NCI-H2196 (cell line): ENCODE data around the gene WDFY4.

ENCODE experiments used
- DNase-seq: peaks from one replicate; lab custom pipeline; 2025; ENCODE audit not compliant: unreplicated experiment; lab: John Stamatoyannopoulos, UW

WDFY4 gene

DNA sequence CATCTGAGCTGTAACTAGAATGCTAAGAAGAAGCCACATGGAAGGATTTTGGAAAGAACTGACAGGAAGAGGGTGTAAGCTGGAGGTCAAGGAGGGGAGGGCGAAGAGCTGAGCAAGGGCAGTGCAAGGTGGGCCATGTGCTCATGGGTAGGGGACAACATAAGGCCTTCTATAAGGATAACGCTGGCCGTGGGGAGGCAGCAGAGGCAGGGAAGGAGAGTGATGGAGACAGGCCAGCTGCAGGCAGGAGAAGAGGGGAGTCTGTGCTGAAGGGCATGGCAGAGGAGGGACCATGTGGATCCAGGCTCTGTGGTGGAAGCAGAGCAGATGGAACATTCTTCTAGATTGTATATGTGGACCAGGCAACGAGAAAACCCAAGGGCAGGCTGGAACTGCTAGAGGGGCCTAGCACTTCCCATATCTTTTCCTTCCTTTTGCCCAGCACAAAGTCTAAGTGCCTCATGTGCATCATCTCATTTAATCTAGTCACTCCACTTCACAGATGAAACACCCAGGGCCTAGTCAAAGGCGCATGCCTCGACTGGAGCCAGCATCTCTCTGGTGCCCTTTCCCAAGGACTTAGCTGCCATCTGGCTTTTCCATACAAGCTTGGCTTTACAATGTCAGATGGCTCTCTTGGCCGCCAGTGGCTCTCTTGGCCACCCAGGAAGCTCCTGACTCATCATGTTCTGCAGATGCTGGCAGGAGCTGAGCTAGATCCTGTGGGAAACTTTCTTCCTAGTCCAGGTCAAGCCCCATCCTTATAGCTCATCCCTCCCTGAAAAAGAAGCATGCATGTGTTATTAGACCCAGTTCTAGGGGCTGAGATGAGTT, 248.4 kb downstream of the WDFY4 start:
- no peak for DNase-seq

DNA sequence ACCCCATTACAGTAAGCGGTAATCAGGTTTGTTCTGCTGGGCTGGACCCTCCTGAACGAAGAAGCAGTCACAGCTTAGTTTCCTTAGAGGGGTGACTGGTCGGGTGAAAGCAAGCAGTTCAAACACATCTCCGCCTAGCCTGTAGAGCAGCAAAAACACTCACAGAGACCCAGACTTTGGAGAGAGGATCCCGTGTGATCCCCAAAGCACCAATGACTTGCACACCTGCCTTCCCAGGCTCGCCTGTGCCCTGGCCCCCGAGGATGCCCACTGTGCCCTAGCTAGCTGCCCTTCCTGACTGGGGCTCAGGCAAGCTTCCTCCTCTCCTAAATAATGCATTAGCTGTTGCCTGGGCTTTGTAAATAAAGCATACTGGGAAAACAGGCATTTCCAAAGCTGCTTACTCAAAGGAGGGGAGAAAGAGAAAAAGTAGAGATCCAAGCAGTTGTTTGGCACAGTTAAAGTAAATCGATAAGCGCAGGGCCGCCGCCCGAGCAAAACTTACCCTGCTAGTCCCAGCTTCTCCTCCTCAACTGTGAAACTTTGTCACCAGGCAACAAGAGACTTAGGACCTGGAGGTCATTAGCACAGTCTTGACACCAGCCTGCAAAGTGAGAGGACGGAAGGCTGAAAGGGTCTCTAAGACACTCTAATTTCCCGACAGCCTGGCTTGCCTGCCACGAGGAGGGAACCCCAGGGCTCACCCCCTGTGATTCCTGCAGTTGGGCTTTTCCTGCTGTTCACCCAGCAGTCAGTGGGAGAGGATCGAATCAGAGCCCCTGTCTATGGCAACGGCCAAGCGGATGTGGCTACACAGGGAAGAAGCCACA, 250.2 kb downstream of the WDFY4 start:
- no peak for DNase-seq

DNA sequence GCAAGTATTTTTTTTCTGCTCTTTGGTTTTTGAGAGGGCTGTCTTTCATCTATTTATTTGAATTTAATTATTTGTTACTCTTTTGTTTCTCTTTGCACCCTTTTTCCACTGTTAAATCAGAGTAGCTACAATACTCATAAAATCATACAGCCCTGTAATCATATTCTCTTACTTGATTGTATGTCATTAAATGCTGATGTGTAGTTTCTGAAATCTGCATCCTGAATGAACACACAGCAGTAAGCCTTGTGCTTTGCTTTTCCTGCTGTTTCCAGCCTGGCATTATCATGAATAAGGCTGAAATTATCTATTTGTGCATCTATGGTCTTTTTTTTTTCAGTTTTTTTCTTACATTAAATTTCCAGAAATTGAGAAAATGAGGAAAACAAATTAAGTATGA, 250.9 kb downstream of the WDFY4 start:
- no peak for DNase-seq

GRCh38 chr10:48937796-48938195, 253.1 kb downstream of the WDFY4 start:
- no peak for DNase-seq

DNA sequence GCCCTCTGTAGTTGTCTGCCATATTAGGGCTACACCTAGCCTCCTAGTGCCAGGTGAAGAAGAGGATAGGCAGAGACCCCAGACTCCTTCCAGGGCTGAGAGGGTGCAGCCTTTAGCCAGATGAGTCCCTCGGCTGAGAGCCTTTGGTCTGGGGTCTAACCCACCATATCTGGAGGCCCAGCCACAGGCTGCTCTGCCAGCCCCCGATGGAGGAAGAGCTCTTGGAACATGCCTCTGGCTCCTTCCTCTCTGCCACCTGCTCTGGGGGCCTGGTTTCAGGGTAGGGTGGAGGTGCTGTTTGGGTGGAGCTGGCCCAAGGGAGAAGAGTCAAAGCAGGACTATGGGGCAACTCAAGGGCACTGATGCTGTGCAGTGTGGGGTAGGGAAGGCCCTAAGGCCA, 253.6 kb downstream of the WDFY4 start:
- DNase-seq: no peak

- no peak for DNase-seq
These were observed 254.4 kb downstream of the WDFY4 start for GRCh38 chr10:48938990-48939536.

DNA sequence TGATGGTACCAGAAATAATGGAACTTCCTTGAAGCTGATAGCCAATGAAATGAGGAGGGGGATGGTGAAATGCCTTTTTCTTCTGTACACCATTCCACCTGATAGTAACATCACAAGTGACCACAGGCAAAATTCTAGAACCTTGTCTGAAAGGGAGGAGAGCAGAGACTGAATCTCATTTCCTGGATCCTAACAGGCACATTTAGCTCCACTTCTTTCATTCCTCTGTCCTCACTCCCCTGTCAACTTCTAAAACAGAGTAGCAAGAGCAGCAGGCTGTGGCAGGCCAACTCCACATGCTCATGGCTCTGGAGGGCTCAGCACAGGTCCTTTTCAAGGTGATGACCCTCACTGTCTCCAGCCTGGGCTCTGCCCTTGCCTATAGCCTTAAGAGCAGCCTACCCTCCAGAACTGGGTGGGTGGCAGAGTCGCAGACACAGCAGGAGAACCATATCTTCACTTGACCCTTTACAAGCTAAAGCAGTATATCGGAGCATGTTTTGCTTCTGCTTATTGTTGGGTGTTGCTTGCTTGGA, 255.2 kb downstream of the WDFY4 start, which contains the start of gene LRRC18:
LRRC18 (minus strand) TSS at position 51 of the 536 bp plus-strand sequence. CDS start 25,685 bp downstream, outside the sequence.
- no peak for DNase-seq

- no peak for DNase-seq
These were observed 255.7 kb downstream of the WDFY4 start for GRCh38 chr10:48940372-48940771.

GRCh38 chr10:48940958-48941357, 256.3 kb downstream of the WDFY4 start:
- no peak for DNase-seq

GRCh38 chr10:48941427-48942075, 256.9 kb downstream of the WDFY4 start:
- no peak for DNase-seq

DNA sequence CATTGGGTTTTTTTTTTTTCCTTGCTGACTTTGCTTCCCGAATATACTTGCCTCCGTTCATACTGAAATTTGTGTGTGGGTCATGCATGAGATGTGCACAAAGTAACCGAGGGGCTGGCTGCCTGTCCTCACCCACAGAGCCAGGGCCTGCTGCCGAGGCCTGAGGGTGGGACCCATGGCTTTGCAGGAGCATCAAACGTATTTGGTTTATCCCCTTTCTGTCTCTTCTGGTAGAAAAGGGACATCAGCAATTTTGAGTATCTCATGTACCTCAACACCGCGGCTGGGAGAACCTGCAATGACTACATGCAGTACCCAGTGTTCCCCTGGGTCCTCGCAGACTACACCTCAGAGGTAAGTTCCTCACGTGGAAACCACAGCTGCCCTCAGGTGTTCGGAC, 258.4 kb downstream of the WDFY4 start:
- no peak for DNase-seq

DNA sequence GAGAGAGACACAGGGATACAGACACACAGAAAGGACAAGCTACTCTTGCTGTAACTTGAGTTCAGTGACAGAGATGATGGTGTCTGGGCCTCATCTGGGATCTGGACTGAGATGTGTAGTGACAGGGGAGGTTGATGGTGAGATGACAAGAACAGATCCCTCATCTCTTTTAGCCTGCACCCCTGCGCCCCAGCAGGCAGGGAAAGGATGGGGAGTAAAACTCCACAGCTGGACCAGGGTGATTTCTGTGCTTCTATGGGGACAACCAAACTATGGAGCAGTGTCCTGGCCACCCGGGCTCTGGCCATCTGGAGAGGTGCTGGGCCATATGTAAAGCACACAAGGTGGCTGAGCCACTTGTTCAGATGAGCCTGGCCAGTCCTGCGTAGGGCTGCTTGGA, 259.5 kb downstream of the WDFY4 start:
- DNase-seq: no peak

- no peak for DNase-seq
These were observed 260.9 kb downstream of the WDFY4 start for GRCh38 chr10:48945441-48946130.

DNA sequence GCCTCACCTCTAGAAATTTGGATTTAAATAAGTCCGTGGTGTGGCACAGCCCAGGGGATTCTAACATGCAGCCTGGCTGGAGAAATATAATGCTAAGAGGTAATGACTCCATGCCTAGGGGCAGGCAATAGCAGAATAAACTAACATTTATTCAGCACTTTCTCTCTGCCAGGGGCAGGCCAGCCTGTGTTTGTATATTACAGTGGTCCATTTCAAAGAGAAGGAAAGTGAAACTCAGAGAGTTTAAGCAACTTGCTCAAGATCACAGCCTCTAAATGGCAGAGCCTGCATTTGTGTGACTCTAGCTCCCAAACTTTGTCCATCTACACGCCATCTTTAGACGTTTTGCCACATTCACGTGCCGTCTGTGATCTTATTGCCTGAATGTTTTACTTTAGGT, 261.7 kb downstream of the WDFY4 start:
- DNase-seq: no peak

DNA sequence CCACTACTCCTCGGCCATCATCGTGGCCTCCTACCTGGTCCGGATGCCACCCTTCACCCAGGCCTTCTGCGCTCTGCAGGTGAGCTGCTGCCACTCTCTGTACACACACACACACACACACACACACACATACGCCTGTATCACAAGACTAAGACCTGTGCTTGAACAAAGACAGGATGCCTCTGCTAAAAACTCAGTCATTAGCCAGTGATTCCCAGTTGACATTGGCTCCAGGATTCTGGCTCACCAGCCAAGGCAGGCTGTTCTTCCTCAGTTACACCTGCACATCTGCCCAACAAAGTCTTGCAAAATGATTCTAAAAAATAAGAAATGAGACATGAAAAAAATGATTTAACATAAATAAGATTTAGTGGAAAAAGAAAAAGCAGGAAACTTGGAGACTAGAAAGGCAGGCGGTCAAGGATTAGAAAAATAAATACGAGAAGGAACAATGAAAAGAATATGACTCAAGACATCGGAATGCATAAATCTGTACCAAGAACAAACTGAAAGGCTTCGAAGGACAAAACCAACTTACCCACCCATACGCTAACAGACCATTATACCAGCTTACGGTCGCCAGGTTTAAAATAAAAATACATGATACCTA, 262.3 kb downstream of the WDFY4 start:
- DNase-seq: no peak

DNA sequence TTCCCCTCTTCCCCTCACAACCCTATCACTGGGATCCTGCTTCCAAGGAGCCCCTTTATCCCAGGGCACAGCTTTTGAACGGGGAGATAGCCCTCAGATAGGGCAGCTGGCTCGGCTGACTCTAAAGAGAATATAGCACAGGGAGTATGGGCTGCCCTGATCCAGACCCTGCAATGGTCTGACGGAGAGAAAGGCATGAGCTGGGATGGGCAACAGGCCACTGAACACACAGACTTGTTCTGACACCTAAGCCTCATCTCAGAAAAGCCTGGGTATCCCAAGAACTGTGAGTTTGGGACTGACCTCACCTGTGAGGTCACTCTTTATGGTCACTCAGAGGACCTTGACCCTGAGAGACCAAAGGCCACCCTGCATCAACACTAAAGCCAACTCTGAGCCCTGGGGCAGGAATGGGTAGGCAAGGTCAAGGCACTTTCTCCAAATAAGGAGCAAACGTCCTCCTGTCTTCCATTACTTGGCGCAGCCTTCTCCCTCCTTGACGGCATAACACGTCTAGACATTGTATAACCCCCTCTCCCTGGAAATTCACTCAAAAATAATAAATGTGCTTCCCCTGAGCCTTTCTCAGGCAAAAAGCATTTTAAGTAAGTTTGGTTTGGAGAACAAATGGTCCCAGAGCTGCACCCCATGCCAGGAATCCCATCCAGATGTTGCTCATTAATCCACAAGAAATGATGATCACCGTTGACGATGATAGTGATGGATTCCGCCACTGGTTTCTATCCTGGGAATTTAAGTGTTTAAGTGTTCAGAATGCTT, 263.2 kb downstream of the WDFY4 start:
- no peak for DNase-seq

DNA sequence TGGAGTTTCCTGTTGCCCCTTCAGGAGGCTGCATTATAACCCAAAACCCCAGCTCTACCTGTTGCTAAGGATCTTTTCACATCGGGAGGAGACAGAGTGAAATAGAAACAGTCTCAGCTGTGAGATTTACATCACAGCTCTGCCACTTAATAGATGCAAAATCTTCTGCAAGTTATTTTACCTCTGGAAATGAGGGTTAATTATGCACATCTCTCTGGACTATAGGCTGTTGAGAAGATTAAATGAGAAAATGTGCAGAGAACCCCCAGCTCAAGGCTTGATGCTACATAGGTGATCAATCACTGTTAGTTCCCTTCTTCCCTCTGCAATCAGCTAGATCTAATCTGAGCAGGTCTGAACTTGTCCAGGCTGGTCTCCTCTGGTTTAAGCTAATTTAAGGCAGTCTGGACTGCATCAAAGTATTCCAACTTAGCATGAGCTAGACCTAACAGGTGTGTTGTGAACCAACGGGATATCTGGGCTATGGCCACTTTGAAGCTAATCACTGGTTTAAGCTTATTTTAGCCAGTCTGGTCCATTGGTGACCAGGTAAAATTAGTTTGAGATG, 263.9 kb downstream of the WDFY4 start:
- no peak for DNase-seq

- DNase-seq: no peak
These were observed 267.0 kb downstream of the WDFY4 start for GRCh38 chr10:48951707-48952106.
